Activated naive CD4-positive, alpha-beta T cell (primary cell): ENCODE measurements around the gene FAM151A.

Experiments used
- DNase-seq, 4 experiments: peaks; one replicate each; lab custom pipeline; 2025; lab: John Stamatoyannopoulos, UW

Gene FAM151A

GRCh38 chr1:54623216-54624007 is at the start of gene FAM151A:
TSS of gene FAM151A (minus strand) at chr1:54623525. CDS start at chr1:54623395, 130 bp downstream.
- DNase-seq, result no peak

- peak; percentile 10 to 38 (median 16) for DNase-seq
These were observed 48.8 kb upstream of the FAM151A start for GRCh38 chr1:54671985-54672608.

GRCh38 chr1:54668567-54668966 is 45.2 kb upstream of the FAM151A start:
- no peak for DNase-seq

GRCh38 chr1:54667797-54668196 is 44.5 kb upstream of the FAM151A start:
- DNase-seq, result no peak

GRCh38 chr1:54666333-54666732 is 43.0 kb upstream of the FAM151A start:
- no peak for DNase-seq

- DNase-seq, result no peak
These were observed 42.5 kb upstream of the FAM151A start for GRCh38 chr1:54665852-54666251.

GRCh38 chr1:54664364-54664763 is 41.0 kb upstream of the FAM151A start:
- DNase-seq, result no peak

GRCh38 chr1:54663725-54664124 is 40.4 kb upstream of the FAM151A start:
- DNase-seq, result no peak

- DNase-seq, result no peak
These were observed 35.0 kb upstream of the FAM151A start for GRCh38 chr1:54658164-54658913.

- no peak for DNase-seq
These were observed 29.7 kb upstream of the FAM151A start for GRCh38 chr1:54653036-54653435.

- DNase-seq, result no peak
These were observed 28.8 kb upstream of the FAM151A start for GRCh38 chr1:54652168-54652567.

- no peak for DNase-seq
These were observed 28.3 kb upstream of the FAM151A start for GRCh38 chr1:54651608-54652007.

GRCh38 chr1:54650417-54650816 is 27.1 kb upstream of the FAM151A start:
- no peak for DNase-seq

- no peak for DNase-seq
These were observed 26.6 kb upstream of the FAM151A start for GRCh38 chr1:54649921-54650320.

- no peak for DNase-seq
These were observed 26.0 kb upstream of the FAM151A start for GRCh38 chr1:54649130-54649898.

- DNase-seq, result no peak
These were observed 22.7 kb upstream of the FAM151A start for GRCh38 chr1:54645806-54646676.

GRCh38 chr1:54643736-54644135 is 20.4 kb upstream of the FAM151A start:
- DNase-seq, result no peak

GRCh38 chr1:54640863-54641836 is 17.8 kb upstream of the FAM151A start, which contains the start of gene MROH7:
TSS of gene MROH7 (plus strand) at chr1:54641786. CDS start at chr1:54652927, 11,141 bp downstream.
- no peak for DNase-seq

GRCh38 chr1:54640361-54640760 is 17.0 kb upstream of the FAM151A start:
- DNase-seq, result no peak
